ENCODE measurements around the gene MFRP.

The MFRP gene

DNA sequence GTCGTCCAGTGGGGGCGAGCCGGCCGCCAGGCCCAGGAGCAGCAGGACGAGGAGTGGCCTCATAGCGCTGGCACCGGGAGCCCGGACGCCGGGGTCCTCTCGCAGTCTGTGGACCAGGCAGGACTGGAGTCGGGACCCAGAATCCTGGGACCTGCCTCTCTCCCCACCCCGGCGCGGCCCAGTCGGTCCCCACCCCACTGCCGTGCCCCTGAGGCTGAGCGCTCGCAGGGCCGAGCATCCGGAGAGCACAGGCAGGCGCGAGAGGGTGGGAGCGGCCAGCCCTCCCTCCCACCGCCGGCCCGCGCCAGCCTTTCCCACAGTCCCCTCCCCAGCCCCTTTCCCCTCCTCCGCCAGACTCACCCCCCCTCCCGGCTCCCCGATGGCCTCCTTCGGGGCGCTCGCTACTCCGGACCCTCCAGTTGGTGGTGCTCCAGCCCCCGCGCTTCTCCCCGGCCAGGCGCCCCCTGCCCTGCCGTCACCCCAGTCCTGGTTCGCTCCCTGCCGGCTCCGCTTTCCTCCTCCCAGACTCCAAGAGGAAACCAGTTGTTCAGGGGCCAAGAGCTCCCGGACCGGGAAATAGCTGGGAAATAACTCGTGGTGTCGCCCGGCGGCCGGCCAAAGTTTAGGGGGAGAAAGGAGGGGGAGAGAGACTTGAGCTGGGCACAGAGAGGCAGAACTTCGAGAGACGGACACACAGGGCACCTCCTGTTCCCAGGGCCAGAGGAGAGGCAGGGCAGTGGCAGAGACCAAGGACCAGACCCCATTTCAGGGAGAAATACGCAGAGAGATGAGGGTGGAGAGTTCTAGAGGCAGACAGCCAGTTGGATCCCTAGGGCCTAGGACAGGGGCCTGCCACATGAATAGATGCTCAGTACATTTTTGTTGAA lies 5.9 kb downstream of the MFRP start, which contains the start of gene C1QTNF5:
C1QTNF5 (minus strand) TSS at position 549 of the 887 bp plus-strand sequence; CDS start at position 63, 486 bp downstream.
- no peak within 1 kb of the TSS for H3K4me3 ChIP-seq (ENCODE audit: low read depth, low read length)
- DNase-seq (ENCODE audit: low read depth) = no peak
- no peak for TF ChIP-seq CTCF (IDR thresholded peaks at IDR 0.05; ENCODE audit: low read depth, low read length)
- no peak for TF ChIP-seq MYC (IDR thresholded peaks at IDR 0.05; ENCODE audit: low read depth, low read length)
- no peak for TF ChIP-seq POLR2A (IDR thresholded peaks at IDR 0.05; ENCODE audit: extremely low read depth, insufficient read length)
- no peak for TF ChIP-seq MAX (IDR thresholded peaks at IDR 0.05; ENCODE audit: low read depth, low read length)

DNA sequence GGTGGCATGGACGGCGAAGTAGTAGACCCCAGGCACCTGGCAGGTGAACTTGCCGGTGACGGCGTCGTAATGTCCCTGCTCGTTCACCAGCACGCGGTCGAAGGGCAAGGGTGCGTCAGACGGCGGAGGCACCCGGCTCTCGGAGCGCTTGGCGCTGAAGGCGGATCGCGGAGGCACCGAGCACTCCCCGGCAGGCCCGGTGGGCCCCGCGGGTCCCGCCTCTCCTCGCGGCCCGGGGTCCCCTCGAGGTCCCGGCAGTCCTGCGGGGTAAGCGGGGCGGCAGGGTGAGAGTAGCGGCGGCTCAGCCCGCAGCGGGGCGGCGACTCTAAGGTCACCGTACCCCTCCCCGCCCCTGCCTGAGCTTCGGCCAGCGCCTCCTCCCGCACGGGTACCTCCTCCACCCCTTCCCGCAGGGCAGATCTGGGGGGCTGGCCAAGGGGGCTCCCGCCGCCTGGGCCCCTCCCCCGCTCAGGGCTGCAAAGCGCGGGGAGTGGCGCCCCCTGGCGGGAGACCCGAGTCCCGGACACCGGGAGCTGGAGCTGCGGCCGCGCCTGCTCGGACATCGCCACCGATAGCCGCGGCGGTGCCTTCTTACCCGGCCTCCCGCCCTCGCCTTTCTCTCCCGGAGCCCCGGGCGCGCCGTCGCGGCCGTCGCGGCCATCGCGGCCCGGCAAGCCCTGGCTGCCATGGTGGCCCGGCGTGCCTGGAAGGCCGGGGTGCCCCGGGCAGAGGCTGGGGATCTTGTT lies 6.7 kb downstream of the MFRP start:
- TF ChIP-seq CTCF (IDR thresholded peaks at IDR 0.05; ENCODE audit: low read depth, low read length) = peak; percentile 53
- TF ChIP-seq POLR2A (IDR thresholded peaks at IDR 0.05; ENCODE audit: extremely low read depth, insufficient read length) = no peak
- no peak overlapping the region for H3K4me3 ChIP-seq (ENCODE audit: low read depth, low read length)
- peak; percentile 52 for DNase-seq (ENCODE audit: low read depth)

GRCh38 chr11:119338965-119339588 lies 7.4 kb downstream of the MFRP start:
- H3K4me3 ChIP-seq (ENCODE audit: low read depth, low read length) = no peak overlapping the region
- no peak for DNase-seq (ENCODE audit: low read depth)
- TF ChIP-seq POLR2A (IDR thresholded peaks at IDR 0.05; ENCODE audit: extremely low read depth, insufficient read length) = no peak
- no peak for TF ChIP-seq MAX (IDR thresholded peaks at IDR 0.05; ENCODE audit: low read depth, low read length)
- TF ChIP-seq CTCF (IDR thresholded peaks at IDR 0.05; ENCODE audit: low read depth, low read length) = no peak
- TF ChIP-seq MYC (IDR thresholded peaks at IDR 0.05; ENCODE audit: low read depth, low read length) = no peak

DNA sequence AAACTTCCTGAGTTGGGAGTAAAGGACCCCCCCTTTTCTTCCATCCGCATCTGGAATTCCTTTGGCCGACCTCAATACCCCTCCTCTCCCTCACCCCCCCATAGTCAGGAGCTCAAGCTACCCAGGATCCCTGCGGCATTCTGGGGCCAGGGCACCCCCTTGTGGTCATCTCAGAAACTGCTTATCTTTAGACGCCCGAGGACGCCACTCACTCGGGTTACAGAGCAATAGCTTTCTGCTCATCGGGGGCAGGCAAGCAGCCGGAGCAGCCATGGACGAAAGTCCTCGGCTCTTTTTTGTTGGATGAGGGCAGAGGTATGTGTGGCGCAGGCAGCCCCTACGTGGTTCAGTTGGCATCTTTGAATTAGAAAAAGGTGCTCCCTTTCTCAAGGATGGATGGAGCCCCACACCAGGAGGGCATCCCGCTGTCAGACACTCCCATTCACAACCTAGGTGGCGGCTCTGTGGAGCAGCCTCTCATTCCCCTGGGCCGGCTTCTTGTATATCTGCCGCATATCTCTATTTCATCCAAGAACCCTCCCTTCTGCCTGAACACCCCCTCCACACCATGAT lies 8.1 kb downstream of the MFRP start:
- no peak overlapping the region for H3K4me3 ChIP-seq (ENCODE audit: low read depth, low read length)
- DNase-seq (ENCODE audit: low read depth) = peak; percentile 78
- TF ChIP-seq POLR2A (IDR thresholded peaks at IDR 0.05; ENCODE audit: extremely low read depth, insufficient read length) (no peak), CTCF (IDR thresholded peaks at IDR 0.05; ENCODE audit: low read depth, low read length) (peak; percentile 86)

DNA sequence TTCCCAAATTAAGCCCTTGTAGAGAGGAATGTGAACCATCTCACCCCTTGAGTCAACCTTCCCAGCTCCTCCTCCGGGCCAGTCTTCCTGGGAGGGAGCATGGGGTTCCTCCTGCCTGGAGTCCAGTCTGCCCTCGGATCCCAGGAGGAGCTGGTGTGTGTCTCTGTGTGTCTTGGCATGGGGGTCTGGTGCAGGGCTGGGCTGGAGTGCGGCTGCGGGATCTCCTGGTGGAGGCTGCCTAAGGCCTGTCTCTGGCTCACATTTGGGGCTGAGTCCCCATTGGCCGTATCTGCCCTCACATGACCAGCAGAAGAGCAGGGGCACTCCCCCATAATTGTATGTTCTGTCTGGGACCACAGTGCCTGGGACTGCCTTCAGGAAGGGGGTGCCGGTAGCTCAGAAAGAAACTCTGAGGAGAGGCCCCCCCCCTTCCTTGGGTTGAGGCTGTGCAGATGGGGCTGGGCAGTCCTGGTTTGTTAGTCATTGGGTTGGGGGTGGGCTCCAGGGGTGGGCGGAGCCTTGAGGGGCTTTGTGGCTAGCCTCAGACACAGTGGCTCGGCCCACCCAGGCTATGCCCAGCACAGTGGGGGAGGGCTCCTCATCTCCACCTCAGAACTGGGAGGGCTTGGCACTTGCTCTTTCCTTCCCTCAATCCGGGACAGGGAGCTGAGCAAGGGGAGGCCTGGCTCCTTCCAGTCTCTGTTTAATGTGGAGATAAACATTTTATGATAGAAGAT lies 8.8 kb downstream of the MFRP start:
- DNase-seq (ENCODE audit: low read depth) = peak; percentile 49
- TF ChIP-seq MYC (IDR thresholded peaks at IDR 0.05; ENCODE audit: low read depth, low read length) (no peak), MAX (IDR thresholded peaks at IDR 0.05; ENCODE audit: low read depth, low read length) (no peak), POLR2A (IDR thresholded peaks at IDR 0.05; ENCODE audit: extremely low read depth, insufficient read length) (no peak), CTCF (IDR thresholded peaks at IDR 0.05; ENCODE audit: low read depth, low read length) (no peak)

More for the DNA sequence above, 8.8 kb downstream of the MFRP start:
- H3K4me3 ChIP-seq (ENCODE audit: low read depth, low read length) = no peak overlapping the region

All from NB4 (cell line).